Panc1 (cell line): ENCODE measurements around the gene NFAM1. TPM values are rescaled to one million over a fixed set of nuclear protein-coding genes. Genes with fewer than 3 reads are reported as not detected.

Experiments used
- ATAC-seq: fragments of 200-7000 bp; cut with Tn5 transposase; 2 replicates; pipeline ENCODE4 v1.9.1; 2020; ENCODE audit warnings: mild to moderate bottlenecking, moderate library complexity
- BruUV-seq: library from RNA; stranded (reverse); fragments of 400-500 nt; replicated peaks from 2 replicates; lab custom pipeline; 2021; lab: Mats Ljungman, UMichigan
- CTCF ChIA-PET: fragments of 300-600 bp; sonication (Branson Sonifier 250); formaldehyde crosslinking; loops from one replicate; lab custom pipeline; 2022; ENCODE audit warnings: antibody characterized with exemption; lab: Charles Lee
- POLR2A ChIA-PET: fragments of 300-600 bp; sonication (Branson Sonifier 250); formaldehyde crosslinking; loops from one replicate; lab custom pipeline; 2022; ENCODE audit warnings: antibody characterized with exemption; lab: Charles Lee
- DNase-seq: peaks from one replicate; pipeline ENCODE4 v3.0.0-alpha.2; 2010; ENCODE audit warnings: low read depth, low spot score
- H3K27ac ChIP-seq: 2 replicates; pipeline ENCODE4 v1.5.1; 2011; ENCODE audit warnings: mild to moderate bottlenecking, low read length, inconsistent platforms
- H3K27me3 ChIP-seq: fragments of 200-500 bp; sonication (Bioruptor generic); 2 replicates; pipeline ENCODE4 v1.6.0; 2014; ENCODE audit warnings: low read length, inconsistent platforms; ENCODE audit not compliant: control insufficient read depth, insufficient read depth
- H3K36me3 ChIP-seq: fragments of 200-500 bp; sonication (Bioruptor generic); 2 replicates; pipeline ENCODE4 v1.5.1; 2014; ENCODE audit warnings: inconsistent platforms, mild to moderate bottlenecking, low read length, moderate library complexity; ENCODE audit not compliant: control insufficient read depth, insufficient read depth
- H3K4me1 ChIP-seq: 2 replicates; pipeline ENCODE4 v1.5.1; 2011; ENCODE audit warnings: inconsistent platforms, mild to moderate bottlenecking, low read length, moderate library complexity; ENCODE audit not compliant: control insufficient read depth, insufficient read depth
- H3K4me3 ChIP-seq, 2 experiments: 2 replicates each; pipeline ENCODE4 v1.5.1; 2011 to 2012; ENCODE audit warnings: low read depth in 2 of 2, low read length in 2 of 2, mild to moderate bottlenecking in 2 of 2, inconsistent platforms in 1 of 2, moderate library complexity in 1 of 2
- H3K9me3 ChIP-seq: fragments of 200-500 bp; sonication (Bioruptor generic); 2 replicates; pipeline ENCODE4 v1.5.1; 2014; ENCODE audit warnings: low read depth, mild to moderate bottlenecking, inconsistent platforms, low read length, moderate library complexity; ENCODE audit not compliant: control insufficient read depth, insufficient read depth
- POLR2AphosphoS5 ChIP-seq: IDR thresholded peaks from 2 replicates; pipeline ENCODE4 v1.6.1; 2012; ENCODE audit warnings: mild to moderate bottlenecking, low read depth, low read length, moderate library complexity
- SIN3A ChIP-seq: IDR thresholded peaks from 2 replicates; pipeline ENCODE4 v1.6.1; 2012; ENCODE audit warnings: low read depth, mild to moderate bottlenecking, low read length, moderate library complexity, borderline replicate concordance; ENCODE audit not compliant: insufficient read depth
- TCF7L2 ChIP-seq: IDR thresholded peaks from 2 replicates; pipeline ENCODE4 v1.6.1; 2011; ENCODE audit warnings: mild to moderate bottlenecking, low read depth, low read length, inconsistent platforms
- in situ Hi-C: cut with HindIII; loops from 2 replicates; pipeline ENCODE4 v1.10.0; 2016; ENCODE audit warnings: low sequenced_read_pairs, low pct_unique_long_range_greater_than_20kb
- intact Hi-C: fragments of 100-400 bp; cut with micrococcal nuclease; formaldehyde crosslinking; loops from one replicate; pipeline ENCODE4 v1.10.0; 2022; ENCODE audit not compliant: unreplicated experiment
- total RNA-seq: library from RNA; stranded (reverse); gene quantifications from one replicate; pipeline ENCODE4 v1.2.1, GENCODE V29; 2021; ENCODE audit not compliant: unreplicated experiment
- TF ChIP-seq, protein P1 (sequence below): fragments of 450-650 bp; IDR thresholded peaks from 2 replicates; pipeline ENCODE4 v1.5.1; 2017; ENCODE audit warnings: mild to moderate bottlenecking
- TF ChIP-seq, protein P2 (sequence below), 2 experiments: IDR thresholded peaks; 2 replicates each; pipeline ENCODE4 v1.6.1; 2011 to 2012; ENCODE audit warnings: low read depth in 2 of 2, control low read depth in 1 of 2, low read length in 1 of 2, mild to moderate bottlenecking in 1 of 2, moderate library complexity in 1 of 2; ENCODE audit not compliant: insufficient read depth in 1 of 2

NFAM1 gene
- total RNA-seq, 1 experiment from 2014 or later: 0.41 TPM

DNA sequence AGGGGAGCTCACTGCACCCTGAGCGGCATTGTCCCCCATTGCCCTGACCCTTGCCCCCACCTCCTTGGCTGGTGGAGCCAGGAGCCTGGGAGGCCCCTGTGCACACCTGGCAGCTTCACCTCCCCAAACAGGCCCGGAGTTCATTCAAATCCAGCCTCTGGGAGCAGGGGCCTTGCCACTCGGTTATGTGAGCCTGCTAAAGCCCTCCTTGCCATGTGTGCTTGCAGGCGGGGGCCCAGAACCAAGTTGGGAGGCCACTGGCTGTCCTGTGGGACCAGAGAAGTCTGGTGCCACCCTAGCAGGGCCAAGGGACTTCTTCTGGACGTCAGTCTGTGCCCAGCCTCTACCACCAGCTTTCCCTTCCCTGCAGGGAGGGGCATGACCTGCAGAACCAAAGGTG, 48.9 kb downstream of the NFAM1 start:
- no peak overlapping the region for H3K4me3 ChIP-seq
- ChIA-PET POLR2A (interaction anchor here (0.6 kb wide), 1 partner anchor 1107 kb away, joined by 14 read pairs; no protein-coding TSS in a partner anchor), CTCF (no interaction called here)
- no peak for DNase-seq
- BruUV-seq: no TSS peak
- TF ChIP-seq, protein P1, sequence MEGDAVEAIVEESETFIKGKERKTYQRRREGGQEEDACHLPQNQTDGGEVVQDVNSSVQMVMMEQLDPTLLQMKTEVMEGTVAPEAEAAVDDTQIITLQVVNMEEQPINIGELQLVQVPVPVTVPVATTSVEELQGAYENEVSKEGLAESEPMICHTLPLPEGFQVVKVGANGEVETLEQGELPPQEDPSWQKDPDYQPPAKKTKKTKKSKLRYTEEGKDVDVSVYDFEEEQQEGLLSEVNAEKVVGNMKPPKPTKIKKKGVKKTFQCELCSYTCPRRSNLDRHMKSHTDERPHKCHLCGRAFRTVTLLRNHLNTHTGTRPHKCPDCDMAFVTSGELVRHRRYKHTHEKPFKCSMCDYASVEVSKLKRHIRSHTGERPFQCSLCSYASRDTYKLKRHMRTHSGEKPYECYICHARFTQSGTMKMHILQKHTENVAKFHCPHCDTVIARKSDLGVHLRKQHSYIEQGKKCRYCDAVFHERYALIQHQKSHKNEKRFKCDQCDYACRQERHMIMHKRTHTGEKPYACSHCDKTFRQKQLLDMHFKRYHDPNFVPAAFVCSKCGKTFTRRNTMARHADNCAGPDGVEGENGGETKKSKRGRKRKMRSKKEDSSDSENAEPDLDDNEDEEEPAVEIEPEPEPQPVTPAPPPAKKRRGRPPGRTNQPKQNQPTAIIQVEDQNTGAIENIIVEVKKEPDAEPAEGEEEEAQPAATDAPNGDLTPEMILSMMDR: no peak
- TF ChIP-seq POLR2AphosphoS5: no peak
- no peak for TF ChIP-seq TCF7L2
- TF ChIP-seq, protein P2, sequence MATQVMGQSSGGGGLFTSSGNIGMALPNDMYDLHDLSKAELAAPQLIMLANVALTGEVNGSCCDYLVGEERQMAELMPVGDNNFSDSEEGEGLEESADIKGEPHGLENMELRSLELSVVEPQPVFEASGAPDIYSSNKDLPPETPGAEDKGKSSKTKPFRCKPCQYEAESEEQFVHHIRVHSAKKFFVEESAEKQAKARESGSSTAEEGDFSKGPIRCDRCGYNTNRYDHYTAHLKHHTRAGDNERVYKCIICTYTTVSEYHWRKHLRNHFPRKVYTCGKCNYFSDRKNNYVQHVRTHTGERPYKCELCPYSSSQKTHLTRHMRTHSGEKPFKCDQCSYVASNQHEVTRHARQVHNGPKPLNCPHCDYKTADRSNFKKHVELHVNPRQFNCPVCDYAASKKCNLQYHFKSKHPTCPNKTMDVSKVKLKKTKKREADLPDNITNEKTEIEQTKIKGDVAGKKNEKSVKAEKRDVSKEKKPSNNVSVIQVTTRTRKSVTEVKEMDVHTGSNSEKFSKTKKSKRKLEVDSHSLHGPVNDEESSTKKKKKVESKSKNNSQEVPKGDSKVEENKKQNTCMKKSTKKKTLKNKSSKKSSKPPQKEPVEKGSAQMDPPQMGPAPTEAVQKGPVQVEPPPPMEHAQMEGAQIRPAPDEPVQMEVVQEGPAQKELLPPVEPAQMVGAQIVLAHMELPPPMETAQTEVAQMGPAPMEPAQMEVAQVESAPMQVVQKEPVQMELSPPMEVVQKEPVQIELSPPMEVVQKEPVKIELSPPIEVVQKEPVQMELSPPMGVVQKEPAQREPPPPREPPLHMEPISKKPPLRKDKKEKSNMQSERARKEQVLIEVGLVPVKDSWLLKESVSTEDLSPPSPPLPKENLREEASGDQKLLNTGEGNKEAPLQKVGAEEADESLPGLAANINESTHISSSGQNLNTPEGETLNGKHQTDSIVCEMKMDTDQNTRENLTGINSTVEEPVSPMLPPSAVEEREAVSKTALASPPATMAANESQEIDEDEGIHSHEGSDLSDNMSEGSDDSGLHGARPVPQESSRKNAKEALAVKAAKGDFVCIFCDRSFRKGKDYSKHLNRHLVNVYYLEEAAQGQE (IDR thresholded peaks at IDR 0.05; ENCODE audit: insufficient read depth in 1 of 2, low read depth in 2 of 2, low read length in 1 of 2): no peak
- TF ChIP-seq SIN3A: no peak
- H3K36me3 ChIP-seq: no peaks in the 10 kb centered on the region
- H3K27ac ChIP-seq: no peak overlapping the region
- in situ Hi-C loops (no loop called here), intact Hi-C loops (no loop called here)
- no peaks in the 10 kb centered on the region for H3K9me3 ChIP-seq
- no peaks in the 10 kb centered on the region for H3K27me3 ChIP-seq
- no peak for ATAC-seq
- no peaks in the 10 kb centered on the region for H3K4me1 ChIP-seq

DNA sequence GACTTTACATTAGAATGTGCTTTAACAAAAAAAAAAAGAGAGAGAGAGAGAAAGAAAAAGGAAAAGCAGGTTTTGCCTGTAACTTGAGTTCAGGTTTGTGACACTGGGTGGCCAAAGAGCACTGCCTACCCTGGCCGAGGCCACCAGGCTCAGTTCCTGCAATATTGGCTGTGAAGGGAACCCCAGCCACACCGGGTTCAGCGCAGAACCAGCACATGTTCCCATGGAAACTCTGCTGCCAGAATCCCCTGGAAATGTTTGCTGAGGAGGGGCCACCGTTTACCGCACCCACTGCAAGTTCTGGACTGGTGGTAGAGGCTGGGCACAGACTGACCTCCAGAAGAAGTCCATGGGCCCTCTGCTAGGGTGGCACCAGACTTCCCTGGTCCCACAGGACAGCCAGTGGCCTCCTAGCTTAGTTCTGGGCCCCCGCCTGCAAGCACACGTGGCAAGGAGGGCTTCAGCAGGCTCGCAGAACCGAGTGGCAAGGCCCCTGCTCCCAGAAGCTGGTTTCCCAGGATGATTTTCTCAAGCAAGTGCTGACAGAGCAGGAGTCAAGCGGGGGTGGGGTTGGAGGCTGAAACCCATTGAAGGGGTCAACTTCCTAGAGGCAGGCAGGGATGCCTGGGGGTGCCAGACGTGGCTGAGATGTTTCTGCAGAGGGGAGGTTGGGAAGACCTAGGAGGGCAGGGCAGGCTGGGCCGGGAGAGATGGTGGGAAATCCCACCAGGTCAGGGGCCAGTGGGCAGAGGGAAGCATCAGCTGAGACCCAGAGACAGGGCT, 51.2 kb downstream of the NFAM1 start:
- TF ChIP-seq POLR2AphosphoS5 (no peak), SIN3A (no peak), TCF7L2 (no peak)
- TF ChIP-seq, protein P1: no peak
- TF ChIP-seq, protein P2 (IDR thresholded peaks at IDR 0.05; ENCODE audit: insufficient read depth in 1 of 2, low read depth in 2 of 2, low read length in 1 of 2): no peak
- ChIA-PET POLR2A (no interaction called here), CTCF (no interaction called here)
- H3K4me1 ChIP-seq: no peaks in the 10 kb centered on the region
- H3K27ac ChIP-seq: no peak overlapping the region
- ATAC-seq (no peak), DNase-seq (no peak)
- no peaks in the 10 kb centered on the region for H3K36me3 ChIP-seq
- BruUV-seq: no TSS peak
- intact Hi-C loops (no loop called here), in situ Hi-C loops (no loop called here)
- no peaks in the 10 kb centered on the region for H3K27me3 ChIP-seq
- no peak overlapping the region for H3K4me3 ChIP-seq
- no peaks in the 10 kb centered on the region for H3K9me3 ChIP-seq
